ENCODE data around the gene ACACA.
"Not testable (repeated sequence)": the region's sequence is repeated elsewhere in the genome, so short reads cannot be mapped to it uniquely, and the experiment has no call there.

Gene ACACA

DNA sequence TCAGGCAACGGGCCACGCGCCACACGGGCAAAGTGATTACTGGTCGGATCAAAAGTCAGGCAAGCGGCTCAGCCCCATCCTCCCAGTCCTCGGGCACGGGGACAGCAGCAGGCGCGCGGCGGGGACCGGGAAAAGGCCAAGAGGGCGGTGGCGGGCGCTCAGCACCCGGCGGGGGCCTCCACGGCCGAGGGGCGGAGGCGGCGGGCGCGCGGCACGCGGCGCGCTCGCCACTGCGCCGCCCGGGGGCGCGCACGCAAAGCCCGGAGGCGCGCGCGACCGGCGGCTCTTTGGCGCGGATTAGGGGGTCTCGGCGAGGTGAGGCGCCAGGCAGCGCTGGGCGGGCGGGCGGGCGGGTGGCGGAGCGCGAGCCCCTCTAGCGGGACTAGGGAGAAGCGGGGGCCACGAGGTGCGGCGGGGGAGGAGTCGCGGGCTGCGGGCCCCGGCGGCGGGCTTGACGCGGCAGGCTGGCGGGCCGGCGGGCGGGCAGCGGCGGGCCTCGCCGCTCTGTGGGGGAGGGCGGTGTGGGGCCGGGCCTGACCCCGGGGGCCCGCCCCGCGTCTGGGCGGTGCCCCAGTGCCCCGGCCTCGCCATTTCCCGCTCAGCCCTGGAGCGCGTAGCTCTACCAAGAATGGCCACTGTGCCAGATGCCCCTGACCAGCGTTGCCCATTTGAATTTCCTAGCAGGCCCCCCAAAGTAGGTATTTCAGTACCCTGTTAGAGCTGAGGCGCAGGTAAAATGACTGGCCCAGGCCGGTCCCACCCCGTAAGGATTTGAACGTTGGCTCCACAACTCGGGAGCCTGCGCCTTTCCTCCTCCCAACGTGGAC is at the start of gene ACACA, which contains the start of gene TADA2A:
Gene ACACA, minus strand, starts transcription at position 202 of the 827 bp plus-strand sequence. CDS start 537 bp downstream, outside the sequence.
Gene TADA2A, plus strand, starts transcription at position 252 of the 827 bp plus-strand sequence. CDS start 4,480 bp downstream, outside the sequence.
- DNase-seq = peak; percentile 71 to 73

GRCh38 chr17:37450112-37450511 is 43.5 kb upstream of the ACACA start:
- DNase-seq = no peak

DNA sequence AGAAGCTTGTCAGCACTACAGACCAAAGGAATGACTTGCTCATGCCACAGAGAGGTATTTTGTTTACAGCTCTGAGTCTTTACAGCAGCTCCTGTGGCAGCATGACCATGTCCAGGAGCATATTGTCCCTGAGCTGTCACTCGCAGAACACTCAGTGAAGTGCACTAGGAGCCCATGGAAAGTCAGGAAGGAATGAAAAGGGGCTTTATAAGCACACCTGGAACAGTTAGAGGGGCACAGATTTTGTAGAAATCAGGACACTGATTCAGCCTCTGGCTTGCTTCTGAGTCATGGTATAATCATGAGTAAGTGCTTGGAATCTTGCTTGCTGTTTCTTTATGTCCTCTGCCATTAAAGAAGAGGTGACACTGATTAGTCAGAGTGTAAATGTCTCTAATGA is 41.0 kb upstream of the ACACA start:
- no peak for DNase-seq

DNA sequence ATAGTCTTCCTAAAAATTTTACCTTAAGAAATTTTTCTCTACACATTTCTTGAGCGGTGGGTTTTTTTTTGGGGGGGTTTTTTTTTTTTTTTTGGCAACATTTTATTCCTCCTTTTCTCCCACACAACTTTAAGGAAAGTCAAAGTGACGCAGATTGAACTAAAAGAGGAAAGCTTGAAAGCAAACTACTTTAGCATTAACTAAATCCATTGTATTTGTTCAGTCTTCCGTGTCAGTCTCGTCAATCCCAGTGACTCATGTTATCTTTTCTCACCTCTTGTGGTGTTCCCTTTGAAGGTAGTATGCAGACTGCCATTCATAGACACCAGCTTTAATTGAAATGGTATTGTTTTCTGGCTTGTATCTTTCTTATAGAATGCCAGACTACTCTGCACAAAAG is 39.4 kb upstream of the ACACA start:
- no peak for DNase-seq

- DNase-seq = not testable (repeated sequence)
These were observed 34.9 kb upstream of the ACACA start for GRCh38 chr17:37441369-37442014.

GRCh38 chr17:37440424-37440823 is 33.8 kb upstream of the ACACA start:
- no peak for DNase-seq

GRCh38 chr17:37438141-37438540 is 31.5 kb upstream of the ACACA start:
- DNase-seq = no peak

DNA sequence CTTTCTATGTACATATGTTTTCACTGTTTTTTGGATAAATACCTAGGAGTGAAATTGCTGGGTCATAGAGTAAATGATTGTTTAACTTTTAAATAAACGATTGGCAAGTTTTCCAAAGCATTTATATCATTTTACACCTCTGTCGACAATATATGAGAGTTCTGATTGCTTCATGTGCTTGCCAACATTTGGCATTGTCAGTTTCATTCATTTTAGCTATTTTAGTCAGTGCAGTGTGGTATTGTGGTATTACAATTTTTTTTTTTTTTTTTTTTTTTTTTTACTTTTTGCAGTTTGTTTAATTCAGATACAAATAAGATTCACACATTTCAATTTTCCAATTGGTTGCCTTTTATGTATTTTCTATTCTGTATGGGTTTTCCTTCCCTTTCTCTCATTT is 26.0 kb upstream of the ACACA start:
- DNase-seq = no peak

GRCh38 chr17:37430051-37430627 is 23.5 kb upstream of the ACACA start:
- DNase-seq = no peak

GRCh38 chr17:37429453-37429852 is 22.8 kb upstream of the ACACA start:
- DNase-seq = no peak

DNA sequence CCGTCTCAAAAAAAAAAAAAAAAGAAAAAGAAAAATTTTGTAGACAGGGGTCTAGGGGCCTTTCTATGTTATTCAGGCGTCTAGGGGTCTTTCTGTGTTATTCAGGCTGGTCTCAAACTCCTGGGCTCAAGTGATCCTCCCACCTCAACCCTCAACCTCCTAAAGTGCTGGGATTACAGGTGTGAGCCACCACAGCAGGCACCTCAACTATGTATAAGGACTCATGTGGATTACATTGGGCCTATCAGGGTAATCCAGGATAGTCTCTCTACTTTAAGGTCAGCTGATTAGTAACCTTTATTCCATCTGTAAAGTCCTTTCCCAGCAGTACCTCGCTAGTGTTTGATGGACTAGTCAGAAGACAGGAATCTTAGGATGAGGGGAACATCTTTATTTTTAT is 22.4 kb upstream of the ACACA start:
- DNase-seq = no peak

DNA sequence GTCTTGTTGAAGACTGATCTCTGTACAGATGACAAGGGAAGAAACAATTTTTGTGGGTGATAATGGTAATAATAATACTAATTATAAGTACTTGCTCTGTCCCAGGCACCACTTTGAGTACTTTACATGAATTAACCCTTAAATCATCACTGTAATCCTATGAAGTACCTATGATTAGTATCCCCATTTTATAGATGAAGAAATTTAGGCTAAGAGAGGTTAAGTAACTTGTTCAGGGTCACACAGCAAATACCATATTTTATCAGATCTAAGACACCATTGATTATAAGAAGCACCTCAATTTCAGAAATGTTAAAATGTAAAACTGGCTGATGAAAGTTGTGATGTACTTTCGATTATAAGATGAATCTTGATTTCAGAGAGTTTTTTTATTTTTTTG is 18.6 kb upstream of the ACACA start:
- no peak for DNase-seq

DNA sequence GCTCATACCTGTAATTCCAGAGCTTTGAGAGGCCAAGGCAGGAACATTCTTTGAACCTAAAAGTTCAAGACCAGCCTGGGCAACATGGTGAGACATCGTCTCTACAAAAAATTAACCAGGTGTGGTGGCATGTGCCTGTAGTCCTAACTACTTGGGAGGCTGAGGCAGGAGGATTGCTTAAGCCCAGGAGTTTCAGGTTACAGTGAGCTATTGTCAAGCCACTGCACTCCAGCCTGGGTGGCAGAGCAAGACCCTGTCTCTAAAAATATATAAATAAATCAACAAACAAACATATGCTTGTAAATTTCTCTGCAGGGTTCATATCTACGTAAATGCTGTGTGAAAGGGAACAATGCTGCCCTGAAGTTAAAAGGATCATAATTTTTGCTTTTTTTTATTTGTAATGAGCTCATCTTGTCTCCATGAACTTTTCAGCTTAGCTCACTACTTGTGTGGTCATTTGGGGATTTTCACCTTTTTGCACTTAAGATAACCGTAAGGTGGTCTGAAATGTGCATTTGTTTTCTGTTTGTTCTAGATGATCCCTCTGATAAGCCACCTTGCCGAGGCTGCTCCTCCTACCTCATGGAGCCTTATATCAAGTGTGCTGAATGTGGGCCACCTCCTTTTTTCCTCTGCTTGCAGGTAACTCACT is 16.5 kb upstream of the ACACA start:
- DNase-seq = no peak

DNA sequence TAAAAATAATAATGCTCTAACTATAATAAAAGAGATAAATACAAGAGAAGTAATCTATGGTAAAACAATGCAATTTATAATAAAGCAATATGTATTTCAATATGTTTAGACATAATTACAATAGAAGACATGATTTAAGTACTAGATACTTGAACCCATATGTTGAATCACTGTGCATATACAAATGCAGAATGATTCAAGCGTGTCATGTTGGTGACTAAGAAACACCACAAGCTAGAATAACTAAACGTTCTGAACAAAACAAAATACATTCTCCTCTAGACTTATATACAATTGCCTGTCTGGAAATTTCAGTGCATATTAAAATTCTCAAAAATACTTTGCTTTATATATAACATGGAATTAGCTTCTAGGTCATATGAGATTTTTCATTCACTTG is 11.2 kb upstream of the ACACA start:
- DNase-seq = no peak

DNA sequence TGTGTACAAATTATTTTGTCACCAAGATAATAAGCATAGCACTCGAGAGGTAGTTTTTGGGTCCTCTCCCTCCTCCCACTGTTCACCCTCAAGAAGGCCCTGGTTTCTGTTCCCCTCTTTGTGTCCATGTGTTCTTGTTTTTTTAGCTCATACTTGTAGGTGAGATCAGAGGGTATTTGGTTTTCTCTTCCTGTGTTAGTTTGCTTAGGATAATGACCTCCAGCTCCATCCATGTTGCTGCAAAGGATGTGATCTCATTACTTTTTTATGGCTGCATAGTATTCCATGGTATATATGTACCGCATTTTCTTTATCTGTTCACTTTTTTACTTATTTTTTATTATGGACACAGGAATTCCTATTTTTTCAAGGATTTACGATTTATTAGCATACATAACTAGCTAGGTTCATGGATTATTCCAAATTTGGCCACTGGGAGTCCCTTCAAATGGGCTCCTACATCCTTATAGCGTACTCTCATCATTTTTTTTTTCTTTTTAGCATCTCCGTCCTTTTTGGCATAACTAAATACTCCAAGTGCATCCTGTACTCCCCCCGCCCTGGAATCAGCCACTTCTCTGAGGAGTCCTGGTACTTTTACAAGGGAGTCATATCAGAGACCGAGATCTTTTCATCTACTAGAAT is 7.4 kb upstream of the ACACA start:
- DNase-seq = no peak

GRCh38 chr17:37410357-37410756 is 3.7 kb upstream of the ACACA start:
- no peak for DNase-seq

DNA sequence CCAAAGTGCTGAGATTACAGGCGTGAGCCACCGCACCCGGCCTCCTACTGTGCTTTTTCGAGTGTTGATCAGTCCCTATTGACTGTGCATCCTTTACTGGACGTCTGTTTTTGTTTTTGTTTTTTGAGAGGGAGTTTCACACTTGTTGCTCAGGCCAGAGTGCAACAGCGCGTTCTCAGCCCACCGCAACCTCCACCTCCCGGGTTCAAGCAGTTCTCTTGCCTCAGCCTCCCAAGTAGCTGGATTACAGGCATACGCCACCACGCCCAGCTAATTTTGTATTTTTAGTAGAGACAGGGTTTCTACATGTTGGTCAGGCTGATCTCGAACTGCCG is 1.5 kb upstream of the ACACA start:
- DNase-seq = not testable (repeated sequence)

DNA sequence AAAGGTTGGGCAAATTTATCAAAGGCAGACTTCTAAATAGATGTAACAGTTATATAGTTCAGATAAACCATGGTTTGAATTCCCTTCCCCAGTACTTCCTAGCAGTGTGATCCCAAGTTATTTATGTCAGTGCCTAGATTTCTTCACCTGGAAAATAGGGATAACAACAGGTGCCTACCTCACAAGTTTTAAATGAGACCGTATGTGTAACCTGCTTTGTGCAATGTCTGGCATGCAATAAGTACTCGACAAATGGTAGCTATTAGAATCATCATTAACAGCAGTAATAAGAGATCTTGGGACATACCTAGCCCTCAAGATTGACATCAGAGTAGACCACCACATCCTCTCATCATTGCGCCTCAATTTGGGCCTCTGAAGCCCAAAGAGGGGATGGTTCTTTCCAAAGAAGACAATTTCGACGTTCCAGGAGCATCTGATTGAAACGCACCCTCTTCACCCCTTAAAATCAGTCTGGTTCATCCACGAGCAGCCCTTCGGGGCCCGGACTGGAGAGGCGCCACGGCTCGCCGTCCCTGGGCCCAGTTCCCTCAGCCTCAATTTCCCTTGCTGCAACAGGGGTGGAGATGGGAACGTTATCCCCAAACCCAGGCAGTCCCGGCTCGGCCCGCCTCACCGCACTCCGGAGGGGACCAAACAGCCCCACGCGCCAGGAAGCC is 541 bp downstream of the ACACA start:
- no peak for DNase-seq

GRCh38 chr17:37405522-37405921 is 1.1 kb downstream of the ACACA start:
- DNase-seq = not testable (repeated sequence)

DNA sequence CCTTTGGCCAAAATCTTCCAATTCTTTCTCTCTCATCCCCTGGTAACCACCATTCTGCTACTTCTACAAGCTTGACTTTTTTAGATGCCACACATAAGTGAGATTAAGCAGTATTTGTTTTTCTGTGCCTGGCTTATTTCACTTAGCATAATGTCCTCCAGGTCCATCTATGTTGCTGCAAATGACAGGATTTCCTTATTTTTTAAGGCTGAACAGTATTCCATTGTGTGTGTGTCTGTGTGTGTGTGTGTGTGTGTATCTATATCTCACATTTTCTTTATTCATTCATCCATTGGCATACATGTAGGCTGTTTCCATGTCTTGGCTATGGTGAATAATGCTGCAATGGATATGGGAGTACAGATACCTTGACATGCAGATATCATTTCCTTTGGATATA is 6.1 kb downstream of the ACACA start:
- no peak for DNase-seq

DNA sequence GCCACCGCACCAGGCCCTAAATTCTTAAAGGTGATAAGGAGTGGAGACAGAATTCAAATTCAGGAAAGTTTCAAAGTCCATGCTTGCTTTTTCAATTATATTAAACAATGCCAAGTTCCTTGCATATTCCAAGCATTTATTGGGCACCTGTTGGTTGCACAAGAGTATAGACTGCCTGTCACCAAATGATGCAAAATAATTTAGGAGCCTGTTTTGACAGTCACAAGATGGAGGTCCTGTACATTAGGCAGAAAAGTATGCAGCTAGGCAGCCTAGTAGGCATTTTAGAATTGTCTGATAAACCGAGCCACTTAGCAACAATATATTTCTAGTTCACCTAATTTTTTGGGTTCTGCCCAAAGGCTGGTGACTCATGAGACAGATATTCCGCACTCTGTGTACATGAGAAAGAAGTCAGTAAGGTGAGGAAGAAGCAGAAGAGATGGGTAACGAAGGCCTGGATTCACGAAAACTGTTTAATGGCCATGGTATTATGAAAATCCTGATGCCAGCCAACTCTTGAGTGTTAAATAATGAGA is 7.3 kb downstream of the ACACA start:
- no peak for DNase-seq

DNA sequence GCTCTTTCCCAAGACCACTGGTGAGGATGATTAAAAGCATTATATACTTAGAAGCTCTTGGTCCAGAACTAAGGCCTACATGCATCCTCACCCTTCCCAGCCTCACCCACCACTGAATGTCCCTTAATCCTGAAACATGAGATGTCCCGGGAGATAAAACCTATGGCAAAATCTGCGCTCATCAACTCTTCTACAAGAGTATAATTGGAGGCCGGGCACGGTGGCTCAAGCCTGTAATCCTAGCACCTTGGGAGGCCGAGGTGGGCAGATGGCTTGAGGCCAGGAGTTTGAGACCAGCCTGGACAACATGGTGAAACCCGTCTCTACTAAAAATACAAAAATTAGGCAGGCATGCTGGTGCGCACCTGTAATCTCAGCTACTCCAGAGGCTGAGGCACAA is 13.3 kb downstream of the ACACA start:
- DNase-seq = no peak

Data from stimulated activated CD4-positive, alpha-beta T cell treated with anti-CD3 and anti-CD28 coated beads, Interleukin-2, amount 100 ng/mL, for 48 hours (primary cell).